T-helper 1 cell treated with Interleukin-12 subunit alpha and Interleukin-12 subunit beta and Interleukin-4 antibody, amounts not matched to agents 30 μg/mL and 1 μg/mL, for 36 hours (primary cell): ENCODE data around the gene FAM171A2.

Experiments
- H3K27ac Mint-ChIP-seq: one replicate; pipeline ENCODE4 v1.8.0; 2021; ENCODE audit warnings: mild to moderate bottlenecking, mixed read lengths
- H3K27me3 Mint-ChIP-seq: one replicate; pipeline ENCODE4 v1.8.0; 2021; ENCODE audit warnings: low read depth, mixed read lengths
- H3K36me3 Mint-ChIP-seq: one replicate; pipeline ENCODE4 v1.8.0; 2021; ENCODE audit warnings: low read depth, mixed read lengths
- H3K4me1 Mint-ChIP-seq: one replicate; pipeline ENCODE4 v1.8.0; 2021; ENCODE audit warnings: low read depth, mixed read lengths
- H3K4me3 Mint-ChIP-seq: one replicate; pipeline ENCODE4 v1.8.0; 2021; ENCODE audit warnings: mild to moderate bottlenecking, moderate library complexity, mixed read lengths
- H3K9me3 Mint-ChIP-seq: one replicate; pipeline ENCODE4 v1.8.0; 2021; ENCODE audit warnings: mixed read lengths

FAM171A2 gene

GRCh38 chr17:44359458-44360143, 4.1 kb downstream of the FAM171A2 start:
- H3K27me3 Mint-ChIP-seq: peaks cover 40% of the 10 kb centered on the region
- H3K4me3 Mint-ChIP-seq: no peak overlapping the region
- no peak overlapping the region for H3K27ac Mint-ChIP-seq
- no peaks in the 10 kb centered on the region for H3K36me3 Mint-ChIP-seq
- no peaks in the 10 kb centered on the region for H3K4me1 Mint-ChIP-seq
- no peaks in the 10 kb centered on the region for H3K9me3 Mint-ChIP-seq

GRCh38 chr17:44359006-44359405, 4.6 kb downstream of the FAM171A2 start:
- no peaks in the 10 kb centered on the region for H3K4me1 Mint-ChIP-seq
- H3K27me3 Mint-ChIP-seq: peaks cover 35% of the 10 kb centered on the region
- no peak overlapping the region for H3K4me3 Mint-ChIP-seq
- H3K27ac Mint-ChIP-seq: no peak overlapping the region
- no peaks in the 10 kb centered on the region for H3K36me3 Mint-ChIP-seq
- no peaks in the 10 kb centered on the region for H3K9me3 Mint-ChIP-seq

DNA sequence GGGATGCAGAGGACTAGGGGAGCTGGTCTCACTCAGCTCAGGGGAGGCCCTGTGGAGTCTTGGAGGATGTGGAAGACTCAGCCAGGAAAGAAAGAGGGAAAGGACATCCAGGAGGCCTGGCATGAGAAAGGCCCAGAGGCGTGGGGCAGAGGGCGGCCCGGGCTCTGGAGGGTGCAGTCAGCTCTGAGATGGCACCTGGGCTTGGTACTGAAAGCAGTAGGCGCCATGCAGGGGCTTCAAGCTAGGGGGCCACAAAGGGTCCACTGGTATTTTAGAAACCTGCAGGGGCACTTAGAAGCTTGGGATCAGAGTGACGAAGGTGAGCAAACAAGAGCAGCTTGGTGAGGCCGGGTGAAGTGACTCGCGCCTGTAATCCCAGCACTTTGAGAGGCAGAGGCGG, 5.6 kb downstream of the FAM171A2 start:
- no peak overlapping the region for H3K4me3 Mint-ChIP-seq
- peaks cover 33% of the 10 kb centered on the region for H3K27me3 Mint-ChIP-seq
- H3K36me3 Mint-ChIP-seq: peaks cover under 1% of the 10 kb centered on the region
- no peaks in the 10 kb centered on the region for H3K4me1 Mint-ChIP-seq
- no peaks in the 10 kb centered on the region for H3K9me3 Mint-ChIP-seq
- no peak overlapping the region for H3K27ac Mint-ChIP-seq

- H3K27ac Mint-ChIP-seq: no peak overlapping the region
- H3K4me3 Mint-ChIP-seq: no peak overlapping the region
- no peaks in the 10 kb centered on the region for H3K9me3 Mint-ChIP-seq
- H3K27me3 Mint-ChIP-seq: peaks cover 31% of the 10 kb centered on the region
- peaks cover 3% of the 10 kb centered on the region for H3K36me3 Mint-ChIP-seq
- H3K4me1 Mint-ChIP-seq: no peaks in the 10 kb centered on the region
These were observed 7.4 kb downstream of the FAM171A2 start for GRCh38 chr17:44356241-44356640.

GRCh38 chr17:44355642-44356099, 8.0 kb downstream of the FAM171A2 start:
- no peak overlapping the region for H3K4me3 Mint-ChIP-seq
- no peaks in the 10 kb centered on the region for H3K4me1 Mint-ChIP-seq
- H3K9me3 Mint-ChIP-seq: no peaks in the 10 kb centered on the region
- no peak overlapping the region for H3K27ac Mint-ChIP-seq
- peaks cover 27% of the 10 kb centered on the region for H3K27me3 Mint-ChIP-seq
- peaks cover 3% of the 10 kb centered on the region for H3K36me3 Mint-ChIP-seq

DNA sequence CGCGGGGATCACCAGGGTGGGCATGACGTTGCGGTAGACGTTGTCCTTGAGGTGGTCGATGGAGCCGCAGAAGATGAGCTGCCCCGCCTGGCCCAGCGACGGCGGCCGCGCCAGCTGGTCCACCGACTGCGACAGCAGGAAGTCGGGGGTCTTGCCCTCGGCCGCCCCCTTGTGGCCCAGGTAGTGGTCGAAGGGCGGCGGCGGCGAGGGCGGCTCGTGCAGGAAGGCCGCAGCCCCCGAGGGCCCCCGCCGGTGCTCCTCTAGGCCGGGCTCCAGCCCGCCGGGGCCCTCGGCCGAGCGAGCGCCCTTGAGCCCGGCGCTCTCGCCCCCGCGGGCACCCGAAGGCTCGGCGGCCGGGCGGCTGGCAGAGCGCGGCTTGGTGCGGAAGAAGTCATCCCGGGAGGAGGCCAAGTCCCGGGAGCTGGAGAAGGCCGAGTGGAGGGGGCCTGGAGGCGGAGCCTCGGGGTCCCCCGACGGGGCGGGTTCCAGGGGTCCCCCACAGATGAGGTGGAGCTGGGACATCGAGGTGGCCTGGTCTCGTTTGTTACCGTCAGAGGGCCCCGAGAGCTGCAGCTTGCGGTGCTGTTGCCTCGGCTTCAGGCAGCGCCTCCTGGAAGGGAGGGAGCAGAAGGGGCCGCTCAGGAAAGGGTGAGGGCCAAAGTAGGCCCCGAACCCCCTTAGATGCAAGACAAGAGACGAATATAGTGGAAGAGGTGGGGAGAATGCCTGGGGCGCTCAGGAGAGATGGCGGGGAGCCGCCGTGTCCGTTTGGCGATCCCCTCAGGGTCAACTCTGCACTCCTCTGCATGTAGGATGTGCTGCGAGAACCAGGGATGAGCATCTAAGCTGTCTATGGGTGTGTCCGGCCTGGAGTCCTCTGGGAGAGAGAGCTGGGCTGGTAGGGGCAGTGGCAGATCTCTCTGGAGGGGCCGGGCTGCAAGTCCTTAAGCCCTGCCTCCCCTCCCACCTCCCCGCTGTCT, 8.8 kb downstream of the FAM171A2 start:
- peaks cover 19% of the 10 kb centered on the region for H3K27me3 Mint-ChIP-seq
- H3K36me3 Mint-ChIP-seq: peaks cover 3% of the 10 kb centered on the region
- H3K27ac Mint-ChIP-seq: no peak overlapping the region
- no peaks in the 10 kb centered on the region for H3K4me1 Mint-ChIP-seq
- no peaks in the 10 kb centered on the region for H3K9me3 Mint-ChIP-seq
- H3K4me3 Mint-ChIP-seq: no peak overlapping the region

GRCh38 chr17:44353672-44354331, 9.9 kb downstream of the FAM171A2 start:
- no peaks in the 10 kb centered on the region for H3K9me3 Mint-ChIP-seq
- H3K27me3 Mint-ChIP-seq: peaks cover 13% of the 10 kb centered on the region
- H3K27ac Mint-ChIP-seq: no peak overlapping the region
- H3K4me3 Mint-ChIP-seq: no peak overlapping the region
- peaks cover 3% of the 10 kb centered on the region for H3K36me3 Mint-ChIP-seq
- H3K4me1 Mint-ChIP-seq: peaks cover under 1% of the 10 kb centered on the region

GRCh38 chr17:44352828-44353671, 10.6 kb downstream of the FAM171A2 start:
- peaks cover 5% of the 10 kb centered on the region for H3K4me1 Mint-ChIP-seq
- peaks cover 3% of the 10 kb centered on the region for H3K36me3 Mint-ChIP-seq
- peak overlapping the region; percentile 21 for H3K4me3 Mint-ChIP-seq
- no peaks in the 10 kb centered on the region for H3K9me3 Mint-ChIP-seq
- H3K27ac Mint-ChIP-seq: no peak overlapping the region
- H3K27me3 Mint-ChIP-seq: peaks cover 13% of the 10 kb centered on the region

DNA sequence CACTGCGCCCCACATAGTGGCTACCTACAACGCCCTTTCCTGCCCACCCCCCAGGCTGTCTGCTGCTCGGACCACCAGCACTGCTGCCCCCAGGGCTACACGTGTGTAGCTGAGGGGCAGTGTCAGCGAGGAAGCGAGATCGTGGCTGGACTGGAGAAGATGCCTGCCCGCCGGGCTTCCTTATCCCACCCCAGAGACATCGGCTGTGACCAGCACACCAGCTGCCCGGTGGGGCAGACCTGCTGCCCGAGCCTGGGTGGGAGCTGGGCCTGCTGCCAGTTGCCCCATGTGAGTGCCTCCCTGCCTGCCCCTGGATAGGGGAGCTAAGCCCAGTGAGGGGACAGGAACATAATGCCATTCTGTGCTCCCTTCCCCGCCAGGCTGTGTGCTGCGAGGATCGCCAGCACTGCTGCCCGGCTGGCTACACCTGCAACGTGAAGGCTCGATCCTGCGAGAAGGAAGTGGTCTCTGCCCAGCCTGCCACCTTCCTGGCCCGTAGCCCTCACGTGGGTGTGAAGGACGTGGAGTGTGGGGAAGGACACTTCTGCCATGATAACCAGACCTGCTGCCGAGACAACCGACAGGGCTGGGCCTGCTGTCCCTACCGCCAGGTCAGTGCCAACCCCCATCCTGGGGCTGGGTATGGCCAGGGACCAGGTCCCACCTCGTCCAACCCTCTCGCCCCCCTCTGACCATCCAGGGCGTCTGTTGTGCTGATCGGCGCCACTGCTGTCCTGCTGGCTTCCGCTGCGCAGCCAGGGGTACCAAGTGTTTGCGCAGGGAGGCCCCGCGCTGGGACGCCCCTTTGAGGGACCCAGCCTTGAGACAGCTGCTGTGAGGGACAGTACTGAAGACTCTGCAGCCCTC, 11.5 kb downstream of the FAM171A2 start:
- Mint-ChIP-seq H3K4me1 (peaks cover 5% of the 10 kb centered on the region), H3K27ac (no peak overlapping the region), H3K9me3 (no peaks in the 10 kb centered on the region), H3K36me3 (peaks cover 3% of the 10 kb centered on the region), H3K4me3 (no peak overlapping the region), H3K27me3 (peaks cover 13% of the 10 kb centered on the region)

DNA sequence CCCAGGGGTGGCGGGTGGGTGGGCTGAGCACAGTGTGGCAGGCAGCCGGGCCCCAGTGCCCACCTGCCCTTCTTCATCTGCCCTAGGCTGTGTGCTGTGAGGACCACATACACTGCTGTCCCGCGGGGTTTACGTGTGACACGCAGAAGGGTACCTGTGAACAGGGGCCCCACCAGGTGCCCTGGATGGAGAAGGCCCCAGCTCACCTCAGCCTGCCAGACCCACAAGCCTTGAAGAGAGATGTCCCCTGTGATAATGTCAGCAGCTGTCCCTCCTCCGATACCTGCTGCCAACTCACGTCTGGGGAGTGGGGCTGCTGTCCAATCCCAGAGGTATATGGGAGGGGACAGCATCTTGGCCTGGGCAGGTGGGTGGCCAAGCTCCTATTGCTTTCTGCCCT, 12.2 kb downstream of the FAM171A2 start:
- no peaks in the 10 kb centered on the region for H3K9me3 Mint-ChIP-seq
- no peak overlapping the region for H3K4me3 Mint-ChIP-seq
- H3K4me1 Mint-ChIP-seq: peaks cover 5% of the 10 kb centered on the region
- H3K36me3 Mint-ChIP-seq: peaks cover 3% of the 10 kb centered on the region
- H3K27ac Mint-ChIP-seq: no peak overlapping the region
- H3K27me3 Mint-ChIP-seq: peaks cover 13% of the 10 kb centered on the region

- Mint-ChIP-seq H3K4me1 (peaks cover 10% of the 10 kb centered on the region), H3K4me3 (no peak overlapping the region), H3K36me3 (peaks cover 3% of the 10 kb centered on the region), H3K27me3 (peaks cover 13% of the 10 kb centered on the region), H3K9me3 (no peaks in the 10 kb centered on the region), H3K27ac (no peak overlapping the region)
These were observed 12.9 kb downstream of the FAM171A2 start for GRCh38 chr17:44350733-44351226.

DNA sequence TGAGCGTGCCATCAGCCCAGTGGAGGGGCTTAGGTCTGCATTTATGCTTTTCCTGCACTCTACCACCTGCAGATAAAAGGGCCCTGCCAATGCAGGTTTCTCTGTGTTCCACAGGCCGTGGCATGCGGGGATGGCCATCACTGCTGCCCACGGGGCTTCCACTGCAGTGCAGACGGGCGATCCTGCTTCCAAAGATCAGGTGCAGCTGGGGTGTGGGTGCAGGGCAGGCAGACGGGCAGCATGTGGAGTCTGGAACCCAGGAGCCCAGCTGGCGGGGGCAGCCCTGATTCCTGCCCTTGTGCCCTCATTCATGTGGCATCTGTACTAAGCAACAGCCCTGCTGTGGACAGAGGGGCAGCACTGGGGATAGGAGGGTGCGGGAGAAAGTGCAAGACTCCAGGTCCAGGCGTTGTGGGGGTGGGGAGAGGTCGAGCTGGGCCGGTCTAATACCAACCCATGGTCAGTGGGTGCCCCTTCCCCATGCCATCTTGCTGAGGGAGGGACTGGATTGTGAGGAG, 14.0 kb downstream of the FAM171A2 start:
- Mint-ChIP-seq H3K36me3 (peaks cover 3% of the 10 kb centered on the region), H3K4me1 (peaks cover 19% of the 10 kb centered on the region), H3K4me3 (no peak overlapping the region), H3K27ac (no peak overlapping the region), H3K27me3 (peaks cover 5% of the 10 kb centered on the region), H3K9me3 (no peaks in the 10 kb centered on the region)

- Mint-ChIP-seq H3K4me3 (no peak overlapping the region), H3K27ac (no peak overlapping the region), H3K27me3 (peaks cover 5% of the 10 kb centered on the region), H3K4me1 (peaks cover 20% of the 10 kb centered on the region), H3K36me3 (peaks cover 3% of the 10 kb centered on the region), H3K9me3 (no peaks in the 10 kb centered on the region)
These were observed 14.7 kb downstream of the FAM171A2 start for GRCh38 chr17:44348988-44349364.
